Inferior parietal cortex (tissue), 1 donor: ENCODE measurements around the gene NRG3.
A peak's percentile ranks its signal among the peaks of the same experiment; 100 is the strongest.
"Not testable (repeated sequence)": the region's sequence is repeated elsewhere in the genome, so short reads cannot be mapped to it uniquely, and the experiment has no call there.

Source experiments
- DNase-seq: peaks from one replicate; pipeline ENCODE4 v3.0.0-alpha.2; 2016; ENCODE audit errors: extremely low spot score

NRG3 gene

GRCh38 chr10:81957976-81958375, 83.0 kb downstream of the NRG3 start:
- no peak for DNase-seq

GRCh38 chr10:81959016-81959415, 84.0 kb downstream of the NRG3 start:
- DNase-seq: no peak

GRCh38 chr10:81961451-81962184, 86.6 kb downstream of the NRG3 start:
- DNase-seq: no peak

- no peak for DNase-seq
Observed at GRCh38 chr10:81963606-81964005, 88.6 kb downstream of the NRG3 start.

GRCh38 chr10:81967716-81968115, 92.7 kb downstream of the NRG3 start:
- DNase-seq: no peak

GRCh38 chr10:81969136-81969535, 94.1 kb downstream of the NRG3 start:
- no peak for DNase-seq

- no peak for DNase-seq
Observed at GRCh38 chr10:81978238-81978637, 103.2 kb downstream of the NRG3 start.

- DNase-seq: no peak
Observed at GRCh38 chr10:81981724-81982123, 106.7 kb downstream of the NRG3 start.

GRCh38 chr10:81984428-81984827, 109.4 kb downstream of the NRG3 start:
- DNase-seq: no peak

- DNase-seq: no peak
Observed at GRCh38 chr10:81995254-81995653, 120.3 kb downstream of the NRG3 start.

- no peak for DNase-seq
Observed at GRCh38 chr10:81996927-81997326, 121.9 kb downstream of the NRG3 start.

GRCh38 chr10:82020999-82021398, 146.0 kb downstream of the NRG3 start:
- no peak for DNase-seq

- no peak for DNase-seq
Observed at GRCh38 chr10:82027711-82028110, 152.7 kb downstream of the NRG3 start.

GRCh38 chr10:82037076-82037475, 162.1 kb downstream of the NRG3 start:
- peak; percentile 59 for DNase-seq

- no peak for DNase-seq
Observed at GRCh38 chr10:82038587-82038986, 163.6 kb downstream of the NRG3 start.

- DNase-seq: no peak
Observed at GRCh38 chr10:82040336-82040735, 165.3 kb downstream of the NRG3 start.

- DNase-seq: no peak
Observed at GRCh38 chr10:82041018-82041417, 166.0 kb downstream of the NRG3 start.

- no peak for DNase-seq
Observed at GRCh38 chr10:82056391-82056790, 181.4 kb downstream of the NRG3 start.

- DNase-seq: not testable (repeated sequence)
Observed at GRCh38 chr10:82067192-82067591, 192.2 kb downstream of the NRG3 start.

- DNase-seq: no peak
Observed at GRCh38 chr10:82068501-82068900, 193.5 kb downstream of the NRG3 start.

GRCh38 chr10:82071231-82071630, 196.2 kb downstream of the NRG3 start:
- DNase-seq: no peak

- no peak for DNase-seq
Observed at GRCh38 chr10:82072124-82072523, 197.1 kb downstream of the NRG3 start.

GRCh38 chr10:82075605-82076004, 200.6 kb downstream of the NRG3 start:
- no peak for DNase-seq

GRCh38 chr10:82084496-82084895, 209.5 kb downstream of the NRG3 start:
- no peak for DNase-seq
